Esophagus squamous epithelium (tissue), 4 donors: ENCODE results near the gene FAM171A1.

Experiments
- CTCF ChIP-seq, 6 experiments: fragments of 450-650 bp in 4 of 6; fragments of 200-600 bp in 2 of 6; sonication (generic) in 2 of 6; IDR thresholded peaks; one replicate each; pipeline ENCODE4 v1.5.1; 2016 to 2019; ENCODE audit warnings: antibody characterized with exemption in 6 of 6, mild to moderate bottlenecking in 4 of 6, moderate library complexity in 4 of 6
- POLR2A ChIP-seq, 4 donors: fragments of 450-650 bp; IDR thresholded peaks; one replicate each; pipeline ENCODE4 v1.6.1; 2017; ENCODE audit warnings: antibody characterized with exemption in 4 of 4, mild to moderate bottlenecking in 4 of 4, moderate library complexity in 3 of 4

DNA sequence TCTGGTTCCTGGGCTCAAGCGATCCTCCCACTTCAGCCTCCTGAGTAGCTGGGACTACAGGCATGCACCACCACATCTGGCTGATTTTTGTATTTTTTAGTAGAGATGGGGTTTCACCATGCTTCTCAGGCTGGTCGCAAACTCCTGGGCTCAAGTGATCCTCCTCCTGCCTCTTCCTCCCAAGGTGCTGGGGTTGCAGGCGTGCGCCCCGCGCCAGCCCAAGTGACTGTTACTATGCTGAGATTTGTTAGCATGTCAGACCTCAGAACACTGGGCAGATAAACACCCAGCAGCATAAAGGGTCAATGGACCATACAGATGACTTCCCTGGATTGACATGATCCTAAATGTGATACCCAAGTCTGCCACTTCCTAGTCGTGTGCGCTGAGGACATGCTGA, 142.7 kb downstream of the FAM171A1 start:
- TF ChIP-seq CTCF (IDR thresholded peaks at IDR 0.05) (no peak), POLR2A (IDR thresholded peaks at IDR 0.05) (no peak)
